Esophagus squamous epithelium (tissue), 5 donors: Measurements from ENCODE around the gene TNRC6A. TPM values are rescaled to one million over a fixed set of nuclear protein-coding genes. Genes with fewer than 3 reads are reported as not detected.

Source experiments
- DNase-seq: peaks from one replicate; lab custom pipeline; 2025; lab: John Stamatoyannopoulos, UW
- H3K27ac ChIP-seq, 4 donors: fragments of 200-600 bp; sonication (generic); one replicate each; pipeline ENCODE4 v1.5.1; 2016 to 2019; ENCODE audit warnings: mild to moderate bottlenecking in 1 of 4
- H3K27me3 ChIP-seq, 4 donors: fragments of 200-600 bp; sonication (generic); 1 replicate in 3 of 4; 2 replicates in 1 of 4; pipeline versions ENCODE4 v1.5.1 to v1.6.0; 2017 to 2021; ENCODE audit warnings: antibody characterized with exemption in 1 of 4
- H3K36me3 ChIP-seq, 3 donors: fragments of 200-600 bp; sonication (generic); one replicate each; pipeline ENCODE4 v1.5.1; 2016 to 2019
- H3K4me1 ChIP-seq, 3 donors: fragments of 200-600 bp; sonication (generic); one replicate each; pipeline ENCODE4 v1.5.1; 2017 to 2019
- H3K4me3 ChIP-seq, 4 donors: fragments of 200-600 bp; sonication (generic); 1 replicate in 3 of 4; 2 replicates in 1 of 4; pipeline ENCODE4 v1.5.1; 2016 to 2019; ENCODE audit warnings: mild to moderate bottlenecking in 2 of 4, moderate library complexity in 1 of 4
- H3K9me3 ChIP-seq, 3 donors: fragments of 200-600 bp; sonication (generic); one replicate each; pipeline ENCODE4 v1.5.1; 2016 to 2019
- CTCF ChIP-seq, 6 experiments: fragments of 450-650 bp in 4 of 6; fragments of 200-600 bp in 2 of 6; sonication (generic) in 2 of 6; IDR thresholded peaks; one replicate each; pipeline ENCODE4 v1.5.1; 2016 to 2019; ENCODE audit warnings: antibody characterized with exemption in 6 of 6, mild to moderate bottlenecking in 4 of 6, moderate library complexity in 4 of 6
- POLR2A ChIP-seq, 4 donors: fragments of 450-650 bp; IDR thresholded peaks; one replicate each; pipeline ENCODE4 v1.6.1; 2017; ENCODE audit warnings: antibody characterized with exemption in 4 of 4, mild to moderate bottlenecking in 4 of 4, moderate library complexity in 3 of 4
- WGBS, 2 donors: methylation state at CpG; one replicate each; pipeline ENCODE4 v1.1.5; 2018; 5-methylcytosine and 5-hydroxymethylcytosine counted together
- intact Hi-C: fragments of 100-400 bp; cut with DNase I; formaldehyde crosslinking; loops from one replicate; pipeline ENCODE4 v1.15.0; 2022
- total RNA-seq, 4 donors: library from RNA; depleted of rRNA; stranded (reverse); fragments of >200 nt; gene quantifications; one replicate each; pipeline ENCODE4 v1.1.0, GENCODE V29; 2016
- donor health status: DM: yes; HTN: yes; CAD: no.

Gene TNRC6A
- total RNA-seq, 4 donors from 2014 or later: 12.3 to 34.0 (median 18.5) TPM

- peaks cover 4 to 22% (median 5%) of the 10 kb centered on the region in 3 donors for H3K4me1 ChIP-seq
- no peak for DNase-seq
These were observed 42.3 kb downstream of the TNRC6A start for GRCh38 chr16:24771779-24772157.

GRCh38 chr16:24773771-24774427 lies 44.4 kb downstream of the TNRC6A start:
- H3K27me3 ChIP-seq: no peaks in the 10 kb centered on the region
- TF ChIP-seq CTCF (IDR thresholded peaks at IDR 0.05) (no peak), POLR2A (IDR thresholded peaks at IDR 0.05) (no peak)
- WGBS, 2 donors: 75 to 83% methylated on average over 4 of the region's 4 CpGs
- intact Hi-C loops: no loop called here
- peaks cover 0 to 39% (median 11%) of the 10 kb centered on the region in 3 donors for H3K36me3 ChIP-seq
- H3K4me3 ChIP-seq: no peak overlapping the region
- H3K9me3 ChIP-seq: no peaks in the 10 kb centered on the region
- no peak for DNase-seq
- peaks cover 4 to 31% (median 5%) of the 10 kb centered on the region in 3 donors for H3K4me1 ChIP-seq
- no peak overlapping the region for H3K27ac ChIP-seq

More at GRCh38 chr16:24771779-24772157, 42.3 kb downstream of the TNRC6A start:
- peaks cover 0 to 23% (median 0%) of the 10 kb centered on the region in 3 donors for H3K36me3 ChIP-seq
- TF ChIP-seq CTCF (IDR thresholded peaks at IDR 0.05) (no peak), POLR2A (IDR thresholded peaks at IDR 0.05) (no peak)
- no peak overlapping the region for H3K27ac ChIP-seq
- WGBS, 2 donors: 45 to 56% methylated on average over 1 of the region's 1 CpG
- no peak overlapping the region for H3K4me3 ChIP-seq
- intact Hi-C loops: no loop called here
- no peaks in the 10 kb centered on the region for H3K27me3 ChIP-seq
- no peaks in the 10 kb centered on the region for H3K9me3 ChIP-seq

- Histone ChIP-seq H3K27ac (no peak overlapping the region), H3K4me1 (peaks cover 4 to 31% (median 5%) of the 10 kb centered on the region in 3 donors), H3K27me3 (no peaks in the 10 kb centered on the region), H3K36me3 (peaks cover 0 to 45% (median 11%) of the 10 kb centered on the region in 3 donors), H3K9me3 (no peaks in the 10 kb centered on the region), H3K4me3 (no peak overlapping the region)
- TF ChIP-seq CTCF (IDR thresholded peaks at IDR 0.05): no peak
- TF ChIP-seq POLR2A (IDR thresholded peaks at IDR 0.05): no peak
- 95 to 100% methylated on average over 1 of the region's 1 CpG for WGBS, 2 donors
- no peak for DNase-seq
- intact Hi-C loops: no loop called here
These were observed 45.1 kb downstream of the TNRC6A start for GRCh38 chr16:24774510-24774909.

- peaks cover 4 to 31% (median 5%) of the 10 kb centered on the region in 3 donors for H3K4me1 ChIP-seq
- intact Hi-C loops: no loop called here
- DNase-seq: no peak
These were observed 46.0 kb downstream of the TNRC6A start for GRCh38 chr16:24775455-24775854.

More at GRCh38 chr16:24775455-24775854, 46.0 kb downstream of the TNRC6A start:
- no peaks in the 10 kb centered on the region for H3K9me3 ChIP-seq
- peaks cover 0 to 47% (median 11%) of the 10 kb centered on the region in 3 donors for H3K36me3 ChIP-seq
- H3K27ac ChIP-seq: peak overlapping the region in 1 of 4 donors; percentile 57
- H3K4me3 ChIP-seq: no peak overlapping the region
- no peaks in the 10 kb centered on the region for H3K27me3 ChIP-seq
- TF ChIP-seq CTCF (IDR thresholded peaks at IDR 0.05) (no peak), POLR2A (IDR thresholded peaks at IDR 0.05) (no peak)
